Brain pericyte (primary cell): ENCODE results near the gene CBLN3.

ENCODE experiments used
- DNase-seq: peaks from one replicate; pipeline ENCODE4 v3.0.0-alpha.2; 2012; ENCODE audit warnings: low read depth, low spot score

CBLN3 gene

GRCh38 chr14:24382064-24382371, 47.5 kb downstream of the CBLN3 start:
- no peak for DNase-seq

GRCh38 chr14:24381363-24382063, 48.0 kb downstream of the CBLN3 start:
- no peak for DNase-seq

GRCh38 chr14:24379907-24380730, 49.3 kb downstream of the CBLN3 start:
- DNase-seq = no peak

GRCh38 chr14:24378981-24379906, 50.2 kb downstream of the CBLN3 start:
- no peak for DNase-seq

GRCh38 chr14:24378327-24378726, 51.1 kb downstream of the CBLN3 start:
- no peak for DNase-seq

GRCh38 chr14:24377657-24378056, 51.8 kb downstream of the CBLN3 start:
- no peak for DNase-seq

- DNase-seq = no peak
These were observed 52.3 kb downstream of the CBLN3 start for GRCh38 chr14:24377126-24377525.
